H54 (cell line): ENCODE data around the gene CNTN5.

Source experiments
- DNase-seq: peaks from one replicate; pipeline ENCODE4 v3.0.0; 2011; ENCODE audit warnings: low spot score, mixed read lengths; ENCODE audit not compliant: insufficient read length
- FAIRE-seq: peaks from 3 replicates; lab custom pipeline; 2011; peaks lifted over from hg19 to GRCh38; lab: Jason Lieb, UNC
- POLR2A ChIP-seq: IDR thresholded peaks from 2 replicates; pipeline ENCODE4 v1.6.1; 2011; ENCODE audit warnings: low read depth, mild to moderate bottlenecking, low read length

CNTN5 gene

DNA sequence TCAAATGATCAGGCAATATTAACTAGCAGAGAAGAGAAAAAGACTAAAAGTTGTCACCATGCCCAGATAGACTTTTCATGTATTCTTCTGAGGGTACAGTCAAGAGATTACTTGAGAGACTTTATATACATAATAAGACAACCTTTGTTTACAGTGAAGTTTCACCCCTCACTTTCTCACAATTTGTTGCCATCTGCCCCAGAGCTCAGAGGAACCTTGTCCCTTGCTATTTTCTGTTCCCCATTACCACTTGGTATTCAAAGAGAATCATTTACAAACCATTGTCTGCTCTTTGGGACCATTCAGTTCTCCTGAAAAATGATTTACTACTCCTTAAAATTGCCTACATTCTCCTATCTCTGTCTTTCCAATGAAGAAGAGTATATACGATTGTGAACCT lies 544.6 kb downstream of the CNTN5 start:
- no peak for DNase-seq
- TF ChIP-seq POLR2A: no peak
- no peak for FAIRE-seq

- TF ChIP-seq POLR2A: no peak
- FAIRE-seq (no peak), DNase-seq (no peak)
Observed at GRCh38 chr11:99567334-99567956, 546.7 kb downstream of the CNTN5 start.

DNA sequence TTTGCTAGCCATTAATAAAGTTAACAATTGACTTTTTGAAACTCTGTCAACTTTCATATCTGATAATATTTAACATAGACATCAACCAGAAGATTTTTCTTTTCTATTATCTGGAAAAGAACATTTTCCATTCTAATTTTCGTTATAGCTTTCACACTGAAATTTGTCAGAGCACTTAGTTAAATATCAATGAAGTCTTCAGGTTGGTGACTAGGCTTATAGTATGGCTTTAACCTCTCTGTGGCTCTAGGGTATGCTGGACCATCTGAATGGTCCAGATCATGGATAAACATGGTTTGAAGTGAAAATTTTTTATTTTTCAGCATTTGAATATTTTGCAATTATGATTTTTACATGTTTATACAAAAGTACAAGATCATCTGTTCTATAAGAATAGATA lies 548.1 kb downstream of the CNTN5 start:
- no peak for TF ChIP-seq POLR2A
- no peak for FAIRE-seq
- DNase-seq: no peak

- DNase-seq (no peak), FAIRE-seq (no peak)
- TF ChIP-seq POLR2A: no peak
Observed at GRCh38 chr11:99571094-99571493, 550.3 kb downstream of the CNTN5 start.

DNA sequence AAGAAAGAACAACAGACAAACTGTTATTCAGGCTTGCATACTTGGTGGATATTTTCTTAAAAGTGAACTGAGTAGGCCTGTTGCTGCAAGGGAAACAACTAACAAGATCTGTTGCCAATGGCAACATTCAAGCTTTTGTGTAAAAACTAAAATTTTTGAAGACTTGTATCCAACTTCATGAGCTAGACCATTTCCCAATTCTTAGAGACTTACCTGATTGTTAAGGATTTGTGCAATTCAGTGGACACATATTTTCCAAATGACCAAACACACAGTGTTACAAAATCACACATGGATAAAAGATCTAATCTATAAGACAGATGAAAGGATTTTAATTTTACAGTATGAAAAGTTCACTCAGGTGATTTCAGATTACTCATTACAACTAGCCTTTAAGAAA lies 564.1 kb downstream of the CNTN5 start:
- TF ChIP-seq POLR2A: no peak
- FAIRE-seq: no peak
- DNase-seq: no peak

- FAIRE-seq (no peak), DNase-seq (no peak)
- no peak for TF ChIP-seq POLR2A
Observed at GRCh38 chr11:99585606-99586005, 564.9 kb downstream of the CNTN5 start.

DNA sequence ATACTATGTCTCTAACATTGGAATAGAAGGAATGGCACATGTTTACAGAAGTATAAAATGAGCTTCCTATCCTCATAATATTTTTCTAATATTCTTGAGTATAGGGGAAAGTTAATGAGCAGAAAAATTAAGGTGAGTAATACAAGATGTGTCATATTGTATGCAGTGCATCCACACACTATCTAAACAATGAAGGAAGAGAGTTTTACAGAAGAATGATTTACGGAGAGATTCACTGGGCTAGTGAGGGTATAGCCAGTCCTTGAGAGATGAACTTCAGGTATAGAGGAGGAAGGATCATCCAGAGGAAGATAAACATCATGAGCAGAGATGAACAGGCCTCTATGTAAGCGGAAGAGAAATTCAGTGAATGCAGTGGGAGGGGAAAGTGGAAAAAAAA lies 569.0 kb downstream of the CNTN5 start:
- no peak for FAIRE-seq
- DNase-seq: no peak
- TF ChIP-seq POLR2A: no peak

DNA sequence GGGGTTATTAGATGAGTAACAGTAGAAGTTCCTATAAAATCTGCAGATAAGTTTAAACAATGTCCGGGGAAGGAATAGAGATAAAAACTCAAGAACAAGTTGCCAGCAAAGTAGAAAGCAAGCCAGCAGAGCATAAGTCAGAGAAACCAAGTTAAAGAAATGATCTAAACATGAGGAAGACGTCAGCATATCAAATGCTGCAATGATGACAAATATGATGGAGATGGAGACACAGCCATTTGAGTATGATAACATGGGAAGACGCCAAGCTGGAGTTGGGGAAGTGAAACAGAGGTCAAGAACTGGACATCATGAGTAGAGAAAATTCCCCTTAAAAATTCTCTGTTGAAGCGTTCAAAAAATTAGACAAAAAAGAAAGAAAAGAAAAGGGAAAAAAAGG lies 571.5 kb downstream of the CNTN5 start:
- DNase-seq (no peak), FAIRE-seq (no peak)

DNA sequence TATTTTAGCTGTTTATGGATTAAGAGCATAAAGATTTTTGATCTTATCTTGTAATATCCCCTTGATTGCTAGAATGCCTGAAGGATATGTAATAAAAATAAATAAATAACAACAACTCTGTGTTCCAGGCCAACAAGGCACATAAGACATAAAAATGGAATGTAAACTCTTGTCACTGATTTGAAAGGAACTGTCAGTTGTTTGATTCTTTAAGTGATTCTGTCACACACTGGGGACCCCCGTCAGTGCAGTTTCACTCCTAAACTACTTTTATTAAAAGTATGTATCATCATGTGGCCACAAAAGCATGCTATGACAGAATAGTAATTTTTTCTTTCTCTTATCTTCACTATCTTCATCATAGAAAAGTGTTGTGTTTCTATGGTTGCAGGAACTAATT lies 572.4 kb downstream of the CNTN5 start:
- FAIRE-seq: no peak
- no peak for TF ChIP-seq POLR2A
- no peak for DNase-seq

More for the DNA sequence above, 571.5 kb downstream of the CNTN5 start:
- TF ChIP-seq POLR2A: no peak

- TF ChIP-seq POLR2A: no peak
- FAIRE-seq (no peak), DNase-seq (no peak)
Observed at GRCh38 chr11:99601179-99601578, 580.4 kb downstream of the CNTN5 start.

DNA sequence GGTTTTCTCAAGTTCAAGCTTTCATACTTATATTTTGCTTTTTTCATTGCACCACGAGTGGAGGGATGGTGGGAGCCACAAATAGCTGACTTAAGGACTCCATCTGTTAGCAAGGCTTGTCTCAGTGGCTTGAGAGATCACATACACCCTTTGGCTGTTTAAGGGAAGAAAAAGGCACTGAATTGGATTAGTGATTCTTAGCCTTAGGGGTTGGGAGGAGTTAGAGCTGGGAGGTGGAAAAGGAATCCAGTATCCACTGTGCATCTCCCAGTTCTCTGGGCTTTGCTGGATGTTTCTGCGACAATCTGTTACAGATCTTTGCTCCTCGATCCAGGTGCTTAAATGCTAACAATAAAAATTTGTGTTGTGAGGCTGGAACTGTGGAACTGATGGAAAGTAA lies 593.6 kb downstream of the CNTN5 start:
- DNase-seq (no peak), FAIRE-seq (no peak)
- TF ChIP-seq POLR2A: no peak

DNA sequence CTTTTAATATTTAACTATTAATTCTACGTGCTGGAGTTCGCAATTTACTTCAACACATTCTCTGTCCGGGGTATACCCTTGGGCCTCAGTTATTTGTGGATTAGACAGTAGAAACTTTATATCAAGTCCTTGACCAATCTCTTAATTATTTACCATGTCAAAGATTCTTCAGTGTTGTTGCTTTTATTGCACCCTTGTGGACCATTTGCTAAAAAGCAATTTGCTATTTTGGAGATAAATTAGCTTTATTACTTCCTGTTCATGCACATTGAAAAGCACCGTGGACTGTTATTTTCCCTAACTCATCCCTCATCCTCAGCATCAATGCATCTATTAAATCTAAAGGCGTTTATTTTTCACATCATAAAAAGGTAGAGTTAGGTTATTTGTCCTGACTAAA lies 609.9 kb downstream of the CNTN5 start:
- DNase-seq: no peak
- no peak for TF ChIP-seq POLR2A
- no peak for FAIRE-seq

GRCh38 chr11:99631618-99632017 lies 610.9 kb downstream of the CNTN5 start:
- no peak for TF ChIP-seq POLR2A
- FAIRE-seq: no peak
- DNase-seq: no peak

DNA sequence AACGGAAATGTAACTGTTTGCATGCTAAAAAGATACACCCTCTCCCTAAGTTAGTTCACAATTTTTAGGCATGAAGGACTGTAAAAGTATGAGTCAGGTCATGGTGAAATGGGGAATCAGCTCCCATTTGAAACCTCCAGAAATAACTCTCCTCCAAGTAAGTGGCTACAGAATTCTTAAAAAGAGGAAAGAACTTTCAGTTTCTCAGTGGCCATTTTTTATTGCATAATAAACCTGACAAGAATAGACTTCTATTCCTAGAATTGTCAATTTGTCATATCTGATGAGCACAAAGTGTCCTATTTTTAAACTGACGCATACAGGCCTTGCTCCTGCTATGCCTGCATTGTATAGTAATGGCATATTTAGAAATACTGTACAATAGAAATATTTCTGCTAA lies 612.2 kb downstream of the CNTN5 start:
- TF ChIP-seq POLR2A: no peak
- FAIRE-seq (no peak), DNase-seq (no peak)

GRCh38 chr11:99634581-99634980 lies 613.8 kb downstream of the CNTN5 start:
- TF ChIP-seq POLR2A: no peak
- DNase-seq: no peak
- no peak for FAIRE-seq

GRCh38 chr11:99638073-99638553 lies 617.4 kb downstream of the CNTN5 start:
- no peak for TF ChIP-seq POLR2A
- DNase-seq: no peak
- FAIRE-seq: no peak

DNA sequence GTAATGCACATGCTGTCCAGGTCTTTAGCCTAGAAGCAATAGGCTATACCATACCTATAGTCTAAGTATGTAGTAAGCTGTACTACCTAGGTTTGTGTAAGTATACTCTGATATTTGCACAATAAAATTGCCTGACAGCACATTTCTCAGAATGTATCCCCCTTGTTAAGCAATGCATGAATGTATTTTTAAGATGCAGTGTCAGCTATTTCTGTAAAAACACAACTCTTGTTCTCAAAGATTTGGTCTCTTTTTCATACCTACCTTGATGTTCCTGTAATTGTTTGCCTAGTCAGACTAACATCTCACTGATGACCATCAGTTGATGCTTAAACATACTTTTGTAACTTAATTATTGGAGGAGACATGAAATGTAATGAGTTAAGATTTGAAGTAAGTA lies 619.9 kb downstream of the CNTN5 start:
- no peak for TF ChIP-seq POLR2A
- DNase-seq (no peak), FAIRE-seq (no peak)
